Adrenal gland (tissue), 5 donors: ENCODE measurements around the gene CFP.

Source experiments
- CTCF ChIP-seq, 6 experiments: fragments of 450-650 bp in 4 of 6; fragments of 200-600 bp in 2 of 6; sonication (generic) in 1 of 6; IDR thresholded peaks; 1 replicate in 5 of 6; 2 replicates in 1 of 6; pipeline versions ENCODE4 v1.5.1 to v1.8.0; 2016 to 2021; ENCODE audit warnings: antibody characterized with exemption in 6 of 6, mild to moderate bottlenecking in 2 of 6, moderate library complexity in 1 of 6
- POLR2A ChIP-seq, 2 donors: fragments of 450-650 bp; IDR thresholded peaks; one replicate each; pipeline ENCODE4 v1.6.1; 2017; ENCODE audit warnings: antibody characterized with exemption in 2 of 2, mild to moderate bottlenecking in 2 of 2, moderate library complexity in 1 of 2
- donor health status: DM: no; HTN: no; CAD: no.

DNA sequence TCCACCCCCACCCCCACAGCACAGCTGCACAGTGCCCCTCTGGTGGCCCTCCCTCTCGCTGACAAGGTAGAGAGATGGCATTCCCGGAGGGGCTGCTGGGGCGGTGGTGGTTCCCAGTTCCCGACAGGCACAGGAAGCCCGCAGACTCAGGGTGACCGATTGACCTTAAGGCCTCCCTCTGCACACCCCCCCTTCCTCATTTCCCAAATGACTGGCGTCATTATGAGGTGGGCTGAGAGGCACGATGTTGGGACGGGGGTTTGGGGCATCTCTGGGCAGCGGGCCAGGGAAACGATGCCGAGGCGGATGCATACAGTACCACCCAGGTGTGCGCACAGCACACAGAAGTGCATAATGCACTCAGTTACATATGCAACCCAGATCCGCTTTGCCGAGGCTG is 51.0 kb downstream of the CFP start:
- no peak for TF ChIP-seq CTCF (IDR thresholded peaks at IDR 0.05)
- no peak for TF ChIP-seq POLR2A (IDR thresholded peaks at IDR 0.05)
